GM19099 (cell line): Measurements from ENCODE around the gene ITGAD.

Experiments used
- POLR2A ChIP-seq: IDR thresholded peaks from 3 replicates; pipeline ENCODE4 v1.6.1; 2011; ENCODE audit warnings: low read depth; ENCODE audit not compliant: insufficient read length; ENCODE audit errors: extremely low read depth

Gene ITGAD

DNA sequence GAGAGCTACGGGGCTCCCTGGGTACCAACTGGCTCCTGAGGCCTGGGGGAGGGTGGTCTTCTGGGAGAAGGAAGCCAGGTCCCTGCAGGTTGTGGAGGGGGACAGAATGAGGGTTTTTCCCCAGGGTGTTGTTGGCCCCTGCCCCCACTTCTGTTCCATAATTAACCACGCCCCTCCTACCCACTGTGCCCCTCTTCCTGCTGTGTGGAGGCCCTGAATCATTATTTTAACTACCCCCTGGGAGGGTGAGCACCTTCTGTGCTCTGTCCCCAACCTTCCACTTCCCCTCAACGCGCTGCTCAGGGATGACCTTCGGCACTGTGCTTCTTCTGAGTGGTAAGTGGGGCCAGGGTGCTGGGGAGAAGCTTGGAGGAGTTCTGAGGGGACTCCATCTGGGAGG lies at the start of gene ITGAD:
Gene ITGAD, plus strand, starts transcription at position 280 of the 400 bp plus-strand sequence. Its CDS starts 26 bp downstream, at position 306.
- TF ChIP-seq POLR2A = no peak

DNA sequence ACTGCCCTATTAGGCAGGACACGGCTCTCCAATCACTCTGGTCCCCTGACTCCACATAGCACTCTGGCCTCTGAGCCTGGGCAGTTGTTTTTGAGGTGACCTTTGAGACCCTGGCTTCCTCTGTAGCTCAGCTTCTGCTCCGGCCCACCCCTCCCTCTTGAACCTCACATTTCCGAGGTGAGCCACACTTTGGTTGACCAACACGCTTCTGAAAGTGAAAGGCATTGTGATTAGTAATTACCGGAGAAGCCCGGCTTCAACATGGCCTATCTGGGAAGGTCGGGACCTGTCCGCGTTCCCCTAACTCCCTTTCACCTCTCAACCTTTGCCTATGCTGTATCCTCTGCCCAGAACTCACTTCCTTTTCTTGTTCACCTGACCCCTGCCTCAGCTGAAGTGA lies 48.4 kb upstream of the ITGAD start:
- TF ChIP-seq POLR2A = no peak

DNA sequence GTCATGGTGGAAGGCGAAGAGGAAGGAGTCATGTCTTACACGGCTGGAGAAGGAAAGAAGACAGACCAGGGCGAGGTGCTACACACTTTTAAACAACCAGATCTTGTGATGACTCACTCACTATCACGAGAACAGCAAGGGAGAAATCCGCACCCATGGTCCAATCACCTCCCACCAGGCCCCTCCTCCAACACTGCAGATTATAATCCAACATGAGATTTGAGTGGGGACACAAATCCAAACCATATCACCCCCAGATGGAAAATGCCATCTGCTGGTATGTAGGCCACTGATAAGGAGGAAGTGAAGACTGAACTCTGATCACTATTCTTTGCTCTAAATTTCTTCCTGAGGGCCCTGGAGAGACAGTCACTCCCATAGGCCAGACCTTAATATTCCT lies 45.7 kb upstream of the ITGAD start:
- no peak for TF ChIP-seq POLR2A

DNA sequence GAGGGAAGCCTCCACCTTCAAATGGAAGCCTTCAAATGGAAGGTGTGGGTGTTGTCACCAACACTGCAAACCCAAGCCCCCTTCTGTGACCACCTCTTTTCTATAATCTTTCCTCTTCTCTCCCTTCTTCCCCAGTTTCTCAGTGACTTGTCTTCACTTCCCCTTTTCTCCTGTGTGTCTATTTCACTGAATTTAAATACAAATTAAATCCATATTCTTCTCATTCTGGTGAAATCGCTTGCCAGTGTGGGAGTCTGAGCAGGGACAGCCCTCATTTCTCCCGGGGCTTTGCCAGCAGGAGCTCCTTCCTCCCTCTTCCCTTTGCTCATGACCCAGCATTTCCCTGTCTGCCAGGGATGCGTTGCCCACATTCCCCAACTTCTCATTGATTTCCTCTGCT lies 44.6 kb upstream of the ITGAD start:
- no peak for TF ChIP-seq POLR2A

DNA sequence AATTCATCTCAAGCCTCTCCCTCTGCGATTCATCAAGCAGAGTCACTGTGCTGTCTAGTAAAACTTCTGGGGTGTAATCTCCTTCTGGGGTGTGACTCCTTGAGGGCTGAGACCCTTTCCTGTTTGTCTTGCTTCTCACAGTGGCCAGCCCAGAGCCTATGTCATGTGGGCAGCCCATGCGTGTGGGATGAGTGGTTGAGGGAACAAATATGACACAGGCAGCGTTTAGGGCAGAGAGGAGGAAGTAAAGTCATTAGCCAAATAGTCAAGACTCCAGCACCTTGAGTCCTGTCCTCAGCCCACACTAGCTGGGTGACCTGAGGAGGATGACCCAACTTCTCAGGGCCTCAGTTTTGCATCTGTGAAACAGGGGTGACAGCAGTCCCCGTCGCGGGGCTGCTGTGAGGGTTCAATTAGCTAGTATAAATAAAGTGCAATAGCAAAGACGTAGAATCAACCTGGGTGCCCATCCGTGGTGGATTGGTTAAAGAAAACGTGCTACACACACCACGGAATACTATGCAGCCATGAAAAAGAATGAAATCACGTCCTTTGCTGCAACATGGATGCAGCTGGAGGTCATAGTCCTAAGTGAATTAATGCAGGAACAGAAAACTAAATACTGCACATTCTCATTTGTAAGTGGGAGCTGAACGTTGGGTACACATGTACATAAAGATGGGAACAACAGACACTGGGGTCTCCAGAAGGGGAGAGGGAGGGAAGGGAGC lies 42.7 kb upstream of the ITGAD start:
- TF ChIP-seq POLR2A = no peak

DNA sequence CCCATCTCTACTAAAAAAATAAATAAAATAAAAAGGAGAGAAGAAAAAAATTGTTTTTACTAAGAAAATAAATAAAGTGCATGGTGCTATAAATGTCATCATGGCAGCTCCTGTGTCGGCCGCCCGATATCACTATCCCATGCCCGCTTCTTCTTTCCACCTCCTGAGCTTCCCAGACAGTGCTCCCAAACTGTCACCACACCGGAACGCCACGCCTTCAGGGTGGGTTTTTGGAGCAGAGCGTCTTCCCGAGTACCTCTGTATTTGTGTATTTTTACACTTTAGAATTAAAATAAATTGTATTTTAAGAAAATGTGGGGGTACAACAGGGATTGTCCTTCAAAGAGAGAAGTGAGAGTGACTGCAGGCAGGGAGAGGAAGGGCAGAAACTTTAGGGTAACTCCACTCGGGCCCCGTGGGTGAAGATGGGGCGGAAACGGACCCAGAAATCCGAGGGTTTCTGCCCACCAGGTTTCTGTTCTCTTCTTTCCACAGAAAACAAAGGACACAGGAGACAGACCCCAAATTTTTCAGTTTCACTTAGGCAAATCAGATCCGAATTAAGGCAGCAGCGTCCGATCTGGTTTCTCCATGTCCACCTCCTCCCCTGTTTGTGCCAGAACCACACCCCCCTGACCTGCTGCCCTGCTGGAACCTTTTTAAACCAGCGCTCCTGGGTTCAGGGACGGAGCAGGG lies 41.7 kb upstream of the ITGAD start:
- TF ChIP-seq POLR2A = no peak

DNA sequence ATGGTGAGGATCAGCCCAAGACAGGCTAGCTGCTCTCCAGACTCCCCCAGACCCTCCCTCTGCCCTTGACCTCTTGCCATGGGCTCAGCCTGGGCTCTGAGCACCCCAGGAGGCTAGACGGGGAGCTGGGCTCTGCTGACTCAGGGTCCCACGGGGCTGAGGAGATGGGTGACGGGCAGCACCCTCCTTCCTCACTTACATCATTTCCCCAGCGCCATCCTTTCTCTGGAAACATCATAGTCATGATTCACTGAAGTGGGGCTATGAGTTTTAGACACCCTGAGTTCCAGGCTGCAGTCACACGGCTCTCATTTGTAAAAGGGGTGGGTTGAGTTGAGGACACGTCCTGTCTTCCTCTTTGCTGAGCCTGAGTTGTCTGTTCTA lies 41.2 kb upstream of the ITGAD start:
- no peak for TF ChIP-seq POLR2A

DNA sequence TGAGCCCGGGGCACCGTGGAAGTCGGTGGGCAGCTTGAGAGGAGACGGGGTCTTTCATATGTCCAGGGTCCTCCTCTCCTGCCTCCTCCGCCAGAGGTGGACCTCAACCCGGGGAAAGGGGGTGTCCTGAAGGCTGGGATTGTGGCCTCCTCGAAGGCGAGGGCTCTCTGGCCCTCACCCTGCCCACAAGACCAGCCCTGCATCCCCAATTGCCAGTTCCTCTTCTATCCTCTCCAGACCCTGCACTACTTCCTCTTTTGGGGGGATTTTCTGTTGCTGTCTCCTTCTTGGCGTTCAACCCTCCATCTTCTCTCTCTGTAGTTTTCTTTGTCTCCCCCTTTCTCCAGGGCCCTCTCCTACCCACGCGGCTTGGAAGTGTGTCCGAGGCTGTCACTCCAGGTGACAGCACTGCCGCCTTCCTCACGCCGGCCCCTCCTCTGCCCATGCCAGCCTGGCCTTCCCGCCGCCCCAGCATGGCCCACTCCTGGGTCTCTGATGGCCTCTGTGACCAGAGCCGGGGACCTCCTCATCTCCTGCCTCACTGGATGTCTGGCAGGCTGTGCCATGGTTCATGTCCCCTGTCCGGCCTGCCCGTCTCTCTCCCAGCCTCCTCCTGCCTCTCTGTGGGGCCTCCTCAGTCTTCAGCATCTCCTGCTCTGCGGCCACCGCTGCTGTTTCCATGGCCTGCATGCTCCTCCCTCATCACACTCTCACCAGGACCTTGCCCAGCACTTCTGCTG lies 40.6 kb upstream of the ITGAD start:
- no peak for TF ChIP-seq POLR2A

DNA sequence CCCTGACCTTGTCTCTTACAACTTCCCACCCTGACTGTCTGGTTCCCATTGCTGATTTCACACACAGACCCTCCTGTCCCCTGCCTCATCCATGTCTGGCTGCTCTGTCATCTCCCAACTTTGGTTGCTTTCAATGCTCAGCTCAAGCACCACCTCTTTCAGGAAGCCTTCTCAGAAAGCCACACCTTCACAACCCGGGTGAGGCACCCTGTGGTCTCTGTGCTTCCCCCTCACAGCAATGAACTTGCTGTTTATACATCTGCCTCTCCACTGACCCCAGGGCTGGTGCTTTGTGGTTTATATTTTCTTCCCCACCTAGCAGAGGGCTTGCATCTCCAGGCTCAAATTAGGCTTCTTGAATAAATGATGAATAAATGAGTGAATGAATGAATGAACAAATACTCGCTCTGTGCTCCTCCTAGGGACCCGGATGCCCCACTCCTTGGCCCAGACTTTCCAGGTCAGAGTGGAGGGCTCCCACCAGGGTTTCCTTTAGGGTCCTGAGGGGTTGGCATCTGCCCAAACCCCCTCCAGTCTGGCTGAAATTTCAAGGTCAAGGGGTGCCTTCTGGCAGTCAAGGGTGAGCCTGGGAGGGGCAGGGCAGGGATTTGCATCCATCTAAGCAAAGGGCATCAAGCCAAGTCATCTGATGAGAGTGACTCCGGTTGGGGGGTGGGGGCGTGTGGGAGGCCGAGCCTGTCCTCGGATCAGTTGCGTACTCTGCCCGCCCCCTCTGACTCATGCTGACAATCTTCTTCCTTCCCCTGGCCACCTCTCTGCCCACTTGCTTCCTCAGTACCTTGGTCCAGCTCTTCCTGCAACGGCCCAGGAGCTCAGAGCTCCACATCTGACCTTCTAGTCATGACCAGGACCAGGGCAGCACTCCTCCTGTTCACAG lies 38.5 kb upstream of the ITGAD start, which contains the start of gene ITGAX:
Gene ITGAX, plus strand, starts transcription at position 783 of the 898 bp plus-strand sequence. Its CDS starts 79 bp downstream, at position 862.
- TF ChIP-seq POLR2A = no peak

DNA sequence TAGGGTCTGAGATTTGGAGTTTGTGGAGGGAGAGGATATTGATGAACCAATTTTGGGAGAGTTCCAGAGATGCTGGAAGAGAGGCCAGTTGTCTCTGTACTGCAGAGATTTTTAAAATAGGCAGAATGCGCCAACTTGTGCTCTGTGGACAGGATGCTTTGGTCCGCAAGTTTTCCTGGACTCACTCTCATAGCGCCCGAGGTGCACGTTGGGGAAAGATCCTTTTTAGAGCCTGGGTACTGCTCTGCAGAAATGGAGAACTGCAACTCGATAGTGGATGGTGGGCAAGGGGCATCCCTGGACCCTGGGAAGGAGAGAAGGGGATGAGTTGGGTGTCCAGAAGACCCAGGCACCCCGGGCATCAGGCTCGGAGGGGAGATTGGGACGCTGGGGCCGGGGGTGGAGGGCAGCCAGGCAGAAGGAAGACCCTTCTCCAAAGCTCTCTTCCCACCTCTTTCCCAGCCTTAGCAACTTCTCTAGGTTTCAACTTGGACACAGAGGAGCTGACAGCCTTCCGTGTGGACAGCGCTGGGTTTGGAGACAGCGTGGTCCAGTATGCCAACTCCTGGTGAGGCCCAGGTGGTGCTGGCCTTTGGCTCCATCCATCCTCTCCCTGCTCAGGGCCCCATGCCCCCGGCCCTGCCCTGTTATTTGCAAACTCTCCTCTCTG lies 37.6 kb upstream of the ITGAD start:
- no peak for TF ChIP-seq POLR2A

DNA sequence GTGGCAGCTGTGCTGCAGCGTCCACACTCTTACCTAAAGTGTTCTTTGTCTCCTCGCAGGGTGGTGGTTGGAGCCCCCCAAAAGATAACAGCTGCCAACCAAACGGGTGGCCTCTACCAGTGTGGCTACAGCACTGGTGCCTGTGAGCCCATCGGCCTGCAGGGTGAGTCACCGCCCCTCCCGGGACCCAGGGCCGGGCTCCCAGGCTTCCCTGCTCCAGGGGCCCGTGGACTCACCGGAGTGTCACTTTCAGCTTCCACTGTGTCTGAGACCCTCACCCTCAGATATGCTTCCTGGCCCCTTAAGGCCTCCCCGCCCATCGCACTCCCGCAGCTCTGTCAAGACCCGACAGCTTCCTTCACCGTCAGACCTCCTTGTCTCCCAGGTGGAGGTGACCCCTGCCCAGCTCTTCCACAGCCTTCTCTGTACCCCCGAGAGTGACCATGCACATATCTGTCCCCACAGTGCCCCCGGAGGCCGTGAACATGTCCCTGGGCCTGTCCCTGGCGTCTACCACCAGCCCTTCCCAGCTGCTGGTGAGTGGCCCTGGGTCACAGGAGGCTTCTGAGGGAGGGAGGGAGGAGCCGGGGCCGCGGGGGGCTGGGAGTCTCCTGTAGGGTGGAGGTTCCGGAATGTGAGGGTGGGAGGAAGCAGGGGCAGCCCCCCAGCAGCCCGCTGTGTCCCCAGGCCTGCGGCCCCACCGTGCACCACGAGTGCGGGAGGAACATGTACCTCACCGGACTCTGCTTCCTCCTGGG lies 36.4 kb upstream of the ITGAD start:
- TF ChIP-seq POLR2A = no peak

DNA sequence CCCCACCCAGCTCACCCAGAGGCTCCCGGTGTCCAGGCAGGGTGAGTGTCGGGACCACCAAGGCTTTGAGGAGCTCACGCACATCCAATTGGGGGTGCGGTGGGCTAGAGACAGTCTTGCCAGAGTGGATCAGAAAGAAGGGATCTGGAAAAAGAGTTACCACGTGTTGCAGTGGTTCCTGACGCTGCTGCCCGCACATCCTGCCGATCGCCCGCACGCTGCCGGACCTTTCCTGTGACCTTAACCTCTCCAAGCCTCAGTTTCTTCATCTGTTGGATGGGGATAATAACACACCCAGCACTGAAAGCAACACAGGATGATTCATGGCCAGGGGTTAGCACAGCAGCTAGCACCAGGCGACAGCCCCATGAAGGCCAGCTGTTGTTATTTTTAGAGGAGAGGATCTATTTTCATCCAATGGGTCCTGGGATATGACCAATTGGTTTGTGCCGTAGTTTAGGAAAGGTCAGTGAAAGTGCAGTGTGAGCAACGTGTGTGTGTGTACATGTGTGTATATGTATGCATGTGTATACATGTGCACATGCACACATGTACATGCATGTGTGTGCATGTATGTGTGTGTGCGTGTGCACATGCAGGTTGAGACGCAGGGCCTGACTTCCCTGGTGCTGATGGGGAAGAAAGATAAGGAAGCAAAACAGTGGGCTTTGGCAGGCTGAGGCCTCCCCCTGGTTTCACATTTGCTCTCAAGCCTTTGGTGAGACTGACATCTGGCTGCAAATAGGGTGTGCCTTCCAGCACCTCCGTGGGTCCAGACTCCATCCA lies 35.6 kb upstream of the ITGAD start:
- no peak for TF ChIP-seq POLR2A

DNA sequence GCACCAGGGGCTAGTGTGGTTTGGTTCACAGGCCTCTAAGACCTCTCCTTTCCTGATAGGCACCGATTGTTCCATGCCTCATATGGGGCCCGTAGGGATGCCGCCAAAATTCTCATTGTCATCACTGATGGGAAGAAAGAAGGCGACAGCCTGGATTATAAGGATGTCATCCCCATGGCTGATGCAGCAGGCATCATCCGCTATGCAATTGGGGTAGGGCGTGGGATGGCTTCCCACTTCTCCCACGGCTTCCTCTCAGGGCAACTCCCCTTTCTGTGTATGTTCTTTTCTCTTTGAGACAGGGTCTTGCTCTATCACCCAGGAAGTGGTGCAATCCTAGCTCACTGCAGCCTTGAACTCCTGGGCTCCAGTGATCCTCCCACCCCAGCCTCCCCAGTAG lies 32.9 kb upstream of the ITGAD start:
- no peak for TF ChIP-seq POLR2A
